ENCODE measurements around the gene ZNF90.

Gene ZNF90

DNA sequence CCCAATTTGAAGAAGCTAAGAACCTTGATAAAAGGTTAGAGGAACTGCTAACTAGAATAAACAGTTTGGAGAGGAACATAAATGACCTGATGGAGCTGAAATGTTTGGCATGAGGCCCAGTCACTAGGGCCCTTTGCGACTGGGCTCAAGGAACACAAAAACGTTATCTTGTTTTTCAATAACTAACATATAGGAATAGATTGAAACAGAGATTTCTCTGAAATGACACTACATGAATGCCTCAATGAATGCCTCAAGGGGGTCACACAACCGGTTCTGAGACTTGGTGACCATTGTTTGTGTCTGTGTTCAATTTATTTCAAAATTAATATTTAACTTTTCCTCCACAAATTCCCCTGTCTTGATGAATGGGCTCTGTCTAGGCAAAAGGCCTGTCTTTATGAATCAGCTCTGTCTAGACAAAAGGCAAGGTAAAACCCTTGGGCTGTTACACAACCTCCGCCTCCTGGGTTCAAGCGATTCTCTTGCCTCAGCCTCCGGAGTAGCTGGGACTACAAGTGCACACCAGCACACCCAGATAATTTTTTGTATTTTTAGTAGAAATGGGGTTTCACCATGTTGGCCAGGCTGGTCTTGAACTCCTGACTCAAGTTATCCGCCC lies 88.3 kb downstream of the ZNF90 start:
- TF ChIP-seq, protein P1, sequence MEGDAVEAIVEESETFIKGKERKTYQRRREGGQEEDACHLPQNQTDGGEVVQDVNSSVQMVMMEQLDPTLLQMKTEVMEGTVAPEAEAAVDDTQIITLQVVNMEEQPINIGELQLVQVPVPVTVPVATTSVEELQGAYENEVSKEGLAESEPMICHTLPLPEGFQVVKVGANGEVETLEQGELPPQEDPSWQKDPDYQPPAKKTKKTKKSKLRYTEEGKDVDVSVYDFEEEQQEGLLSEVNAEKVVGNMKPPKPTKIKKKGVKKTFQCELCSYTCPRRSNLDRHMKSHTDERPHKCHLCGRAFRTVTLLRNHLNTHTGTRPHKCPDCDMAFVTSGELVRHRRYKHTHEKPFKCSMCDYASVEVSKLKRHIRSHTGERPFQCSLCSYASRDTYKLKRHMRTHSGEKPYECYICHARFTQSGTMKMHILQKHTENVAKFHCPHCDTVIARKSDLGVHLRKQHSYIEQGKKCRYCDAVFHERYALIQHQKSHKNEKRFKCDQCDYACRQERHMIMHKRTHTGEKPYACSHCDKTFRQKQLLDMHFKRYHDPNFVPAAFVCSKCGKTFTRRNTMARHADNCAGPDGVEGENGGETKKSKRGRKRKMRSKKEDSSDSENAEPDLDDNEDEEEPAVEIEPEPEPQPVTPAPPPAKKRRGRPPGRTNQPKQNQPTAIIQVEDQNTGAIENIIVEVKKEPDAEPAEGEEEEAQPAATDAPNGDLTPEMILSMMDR (conservative IDR thresholded peaks at IDR 0.05): no peak
- H3K27ac ChIP-seq: 0 out of 2 replicates have a peak overlapping the region, but pooled peaks have one; percentile 16

DNA sequence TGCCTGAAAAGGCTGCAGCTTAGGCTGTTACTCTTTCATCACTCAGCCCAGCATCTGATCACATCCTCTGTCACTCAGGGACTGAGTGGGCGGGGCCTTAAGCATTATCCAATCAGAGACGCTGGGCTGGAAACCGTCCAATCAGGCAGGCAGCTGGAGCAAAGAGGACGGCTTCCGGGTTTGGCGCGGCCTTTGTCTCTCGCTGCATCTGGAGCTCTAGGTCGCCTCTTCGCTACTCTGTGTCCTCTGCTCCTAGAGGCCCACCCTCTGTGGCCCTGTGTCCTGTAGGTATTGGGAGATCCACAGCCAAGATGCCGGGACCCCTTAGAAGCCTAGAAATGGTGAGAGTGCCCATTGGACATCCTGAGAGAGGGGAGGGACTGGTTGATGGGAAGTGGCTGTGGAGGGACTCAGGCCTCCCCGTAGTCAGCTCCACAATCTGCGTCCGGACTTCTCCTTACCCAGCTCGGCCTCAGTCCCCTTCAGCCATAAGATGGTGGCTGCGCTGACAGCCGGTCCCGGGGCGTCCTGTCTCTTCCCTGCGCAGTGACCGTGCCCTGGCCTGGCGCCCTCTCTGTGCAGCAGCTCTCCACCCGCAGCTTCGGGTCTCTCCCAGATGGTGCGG lies 89.3 kb downstream of the ZNF90 start, which contains the start of gene ZNF486:
TSS of gene ZNF486 (plus strand) at position 195 of the 625 bp plus-strand sequence. CDS start at position 312, 117 bp downstream.
- H3K27ac ChIP-seq: peak within 1 kb of the TSS; percentile 60
- TF ChIP-seq, protein P1 (conservative IDR thresholded peaks at IDR 0.05): no peak

DNA sequence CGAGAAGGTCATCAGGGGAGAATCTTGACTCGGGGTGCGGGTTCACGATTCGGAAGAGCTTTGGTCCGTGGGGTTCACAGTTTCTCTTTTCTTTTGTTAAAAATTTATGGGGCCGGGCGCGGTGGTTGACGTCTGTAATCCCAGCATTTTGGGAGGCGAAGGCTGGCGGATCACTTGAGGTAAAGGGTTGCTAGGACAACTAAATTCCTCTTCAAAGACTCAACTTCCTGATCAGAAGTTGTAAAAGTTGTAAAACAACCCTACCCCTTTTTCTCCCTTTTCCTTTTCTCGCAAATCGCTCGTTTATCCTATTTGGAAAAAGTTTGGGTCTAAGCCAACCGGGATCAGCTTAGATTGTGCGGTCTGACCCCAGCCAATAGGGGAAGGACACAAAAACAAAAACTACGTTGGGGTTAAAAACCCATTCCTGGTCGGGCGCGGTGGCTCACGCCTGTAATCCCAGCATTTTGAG lies 89.9 kb downstream of the ZNF90 start:
- H3K27ac ChIP-seq: peak overlapping the region; percentile 60
- TF ChIP-seq, protein P1 (conservative IDR thresholded peaks at IDR 0.05): no peak

Data from VCaP (cell line).